DMS53 treated with DMSO at 0.1 percent for 48 hours (cell line): Measurements from ENCODE around the gene DPP6.

ENCODE experiments used
- DNase-seq: peaks from one replicate; lab custom pipeline; 2025; ENCODE audit not compliant: unreplicated experiment; lab: John Stamatoyannopoulos, UW

The DPP6 gene

DNA sequence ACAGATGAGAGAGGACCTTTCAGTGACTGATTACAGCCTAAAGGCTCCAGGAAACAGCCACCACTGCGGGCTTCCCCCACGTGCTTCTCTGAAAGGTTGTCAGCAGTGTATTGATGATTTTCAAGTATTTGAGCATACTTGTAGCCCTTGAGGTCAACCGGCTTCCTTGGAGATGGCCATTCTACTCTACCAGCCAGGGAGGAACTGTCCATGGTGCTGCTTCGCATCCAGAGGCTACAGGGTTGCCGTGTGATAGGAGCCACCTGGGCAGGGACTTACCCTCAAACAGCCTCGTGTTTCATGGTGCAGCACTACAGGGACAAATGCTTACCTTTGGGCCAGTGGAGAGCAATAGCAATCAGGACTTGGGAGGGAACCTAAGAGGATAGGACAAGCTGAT, 179.5 kb downstream of the DPP6 start:
- no peak for DNase-seq

DNA sequence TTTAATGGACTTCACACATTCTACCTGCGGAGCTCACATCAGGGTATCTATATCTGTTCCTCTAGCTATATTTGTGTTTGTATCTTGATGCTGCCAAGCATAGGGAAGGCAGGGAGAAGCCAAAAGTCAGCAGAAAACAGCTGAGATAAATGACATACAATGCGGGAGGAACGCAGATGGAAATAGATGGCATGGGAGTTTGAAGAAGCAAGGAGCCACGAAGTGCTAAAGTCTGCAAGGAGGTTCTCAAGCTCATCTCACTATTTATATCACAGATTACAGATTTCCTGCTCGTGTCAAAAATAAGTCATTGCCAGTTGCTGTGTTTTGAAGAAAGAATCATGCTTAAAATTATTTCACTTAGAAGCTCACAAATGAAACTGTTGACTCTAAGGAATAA, 180.5 kb downstream of the DPP6 start:
- no peak for DNase-seq

DNA sequence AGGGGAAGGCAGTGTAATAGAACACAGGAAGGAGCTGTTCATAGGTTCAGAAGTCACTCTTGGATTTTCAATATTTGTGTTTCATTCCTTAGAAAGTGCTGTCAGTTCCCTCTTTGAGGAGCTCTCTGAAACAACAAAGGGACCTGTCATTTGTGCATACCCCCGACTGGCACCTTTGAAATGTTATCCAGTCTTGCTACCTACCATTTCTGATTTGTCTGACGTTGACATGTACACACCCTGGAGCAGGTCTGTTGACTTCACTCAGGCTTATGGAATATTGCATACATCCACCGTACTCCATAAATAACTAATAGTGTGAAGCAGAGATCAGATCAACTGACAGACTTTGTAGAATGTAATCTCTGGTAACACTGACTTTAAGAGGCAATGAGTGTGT, 189.8 kb downstream of the DPP6 start:
- DNase-seq: no peak

DNA sequence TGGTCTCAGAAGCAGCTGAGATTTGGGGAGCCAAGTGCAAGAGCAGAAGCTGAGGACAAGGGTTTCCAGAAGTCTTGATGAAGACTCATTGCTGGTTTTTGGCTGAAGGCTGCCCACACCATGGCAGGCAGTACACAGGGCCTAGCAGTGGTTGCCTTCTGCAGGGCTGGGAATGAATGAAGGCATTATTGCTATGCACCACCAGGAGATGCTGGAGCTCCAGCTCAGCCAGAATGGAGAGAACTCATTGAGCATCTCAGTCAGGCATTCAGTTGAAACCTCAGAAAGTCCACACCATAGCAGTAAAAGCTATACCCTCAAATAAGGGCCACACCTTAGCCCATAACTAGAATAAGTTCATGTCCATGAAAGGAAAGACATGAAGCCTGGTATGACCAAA, 190.5 kb downstream of the DPP6 start:
- no peak for DNase-seq

DNA sequence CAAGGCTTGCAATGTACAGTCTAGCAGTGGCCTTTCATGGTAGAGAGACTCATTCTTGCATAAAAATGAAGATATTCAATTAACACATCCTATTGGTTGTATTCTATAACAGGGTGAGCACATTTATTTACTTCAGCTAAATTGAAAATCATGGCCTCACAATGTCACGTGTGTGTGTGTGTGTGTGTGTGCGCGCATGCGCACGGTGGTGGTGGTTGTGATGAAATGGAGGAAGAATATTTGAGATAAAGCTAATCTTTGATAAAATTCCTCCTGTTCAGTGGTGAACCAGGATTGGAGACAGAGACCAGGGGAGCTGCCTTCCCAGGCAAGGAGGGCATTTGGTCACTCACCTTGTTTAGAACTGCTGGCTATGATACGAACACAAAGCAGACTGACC, 199.8 kb downstream of the DPP6 start:
- DNase-seq: no peak

DNA sequence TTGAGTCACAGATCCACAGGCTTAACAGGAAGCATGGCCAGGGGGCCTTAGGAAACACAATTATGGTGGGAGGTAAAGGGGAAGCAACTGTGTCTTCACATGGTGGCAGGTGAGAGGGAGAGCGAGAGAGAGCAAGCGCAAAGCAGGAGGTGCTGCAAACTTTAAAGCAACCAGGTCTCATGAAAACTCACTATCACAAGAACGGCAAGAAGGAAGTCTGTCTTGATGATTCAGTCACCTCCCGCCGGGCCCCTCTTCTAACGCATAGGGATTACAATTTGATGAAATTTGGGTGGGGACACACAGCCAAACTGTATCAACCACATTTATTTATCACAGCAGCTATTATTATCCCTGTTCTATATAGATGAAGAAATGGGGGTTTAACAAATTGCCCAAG, 201.6 kb downstream of the DPP6 start:
- DNase-seq: no peak

DNA sequence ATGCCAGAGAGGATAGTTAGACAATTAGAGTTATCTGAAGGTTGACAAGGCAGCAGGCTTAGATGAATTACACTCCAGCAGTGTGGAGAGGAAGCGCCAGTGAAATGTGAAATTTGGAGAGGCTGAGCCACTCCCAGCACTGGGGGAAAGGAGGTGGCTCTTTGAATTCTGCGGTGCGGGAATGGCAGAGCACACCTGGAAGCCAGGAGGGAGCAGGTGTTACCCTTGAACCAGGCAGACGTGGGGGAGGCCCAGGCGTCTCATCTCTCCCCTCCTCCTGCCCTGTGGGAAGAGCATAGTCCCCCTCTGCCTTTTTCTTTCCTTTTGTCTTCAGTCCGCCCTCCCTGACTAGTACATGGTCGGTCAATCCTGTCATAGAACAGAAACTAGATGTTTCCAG, 203.1 kb downstream of the DPP6 start:
- no peak for DNase-seq

DNA sequence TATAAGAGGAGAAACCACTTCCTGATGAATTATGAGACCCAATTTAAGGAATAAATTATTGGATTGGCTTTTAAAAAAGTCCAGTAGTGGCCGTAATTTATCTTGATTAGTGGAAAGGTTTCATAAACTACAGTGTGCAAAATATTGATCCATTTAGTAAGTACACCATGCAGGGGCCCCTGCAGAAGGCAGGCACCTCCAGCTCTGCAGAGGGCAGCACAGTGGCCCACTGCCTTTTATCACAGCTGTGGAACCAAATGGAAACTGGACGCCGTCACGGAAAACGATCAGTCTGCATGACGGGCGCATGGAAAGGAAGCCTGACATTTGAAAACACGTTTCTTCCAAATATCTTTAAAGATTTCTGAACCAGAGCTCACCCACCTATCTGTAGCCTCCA, 204.0 kb downstream of the DPP6 start:
- no peak for DNase-seq

DNA sequence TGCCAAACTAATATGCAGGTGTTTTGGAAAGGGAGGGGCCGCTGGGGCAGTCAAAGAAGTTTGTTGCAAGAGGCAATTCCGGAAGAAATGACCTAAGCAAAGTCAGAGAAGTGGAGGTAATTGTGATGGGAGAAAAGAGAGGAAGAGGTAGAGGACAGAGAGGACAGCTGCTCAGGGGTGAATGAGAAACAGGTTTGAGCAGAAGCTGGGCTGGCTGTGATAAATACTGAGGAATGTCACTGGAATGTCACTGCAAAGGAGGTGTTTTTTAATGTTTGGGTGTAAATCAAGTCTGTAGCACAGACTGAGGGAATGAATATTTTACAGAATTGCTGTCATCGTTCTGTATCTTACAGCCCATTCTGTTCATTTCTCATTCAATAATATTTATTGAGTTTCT, 207.2 kb downstream of the DPP6 start:
- DNase-seq: no peak

DNA sequence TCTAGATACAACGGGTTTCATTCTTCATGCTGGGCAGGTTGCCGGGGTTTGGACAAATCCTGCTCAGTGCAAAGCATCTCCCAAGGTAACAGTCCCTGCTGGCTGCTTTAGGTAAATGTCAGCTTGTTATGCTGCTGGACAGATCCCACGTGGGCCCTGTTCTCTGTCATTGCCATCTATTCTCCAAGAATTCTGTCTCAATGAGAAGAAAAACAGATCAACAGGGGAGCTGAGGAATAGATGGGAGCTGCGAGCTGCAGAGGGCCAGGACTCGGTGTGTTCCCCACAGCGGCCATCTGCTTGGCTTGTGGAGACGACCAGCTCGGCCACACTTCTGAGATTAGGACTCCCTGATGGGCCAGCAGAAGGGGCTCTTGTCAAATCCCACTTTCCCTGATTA, 235.2 kb downstream of the DPP6 start:
- no peak for DNase-seq

DNA sequence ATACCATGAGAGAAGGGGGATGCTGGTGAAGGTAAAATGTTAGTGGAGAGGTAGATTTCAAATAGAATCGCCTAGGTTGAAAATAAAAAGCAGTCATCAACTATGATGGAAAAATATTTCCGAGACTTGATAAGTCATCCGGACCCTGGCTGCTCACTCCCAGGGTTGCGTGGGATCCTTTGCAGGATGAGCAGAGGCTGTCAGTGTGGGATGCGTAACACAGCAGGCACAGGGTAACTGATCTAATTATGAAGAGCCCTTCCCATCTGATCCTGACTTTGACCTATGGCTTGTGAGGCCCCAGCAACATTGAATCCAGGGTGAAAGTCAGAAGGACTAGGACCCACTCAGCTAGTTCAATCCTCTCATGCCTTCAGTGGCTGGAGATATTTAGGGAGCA, 236.9 kb downstream of the DPP6 start:
- DNase-seq: no peak

DNA sequence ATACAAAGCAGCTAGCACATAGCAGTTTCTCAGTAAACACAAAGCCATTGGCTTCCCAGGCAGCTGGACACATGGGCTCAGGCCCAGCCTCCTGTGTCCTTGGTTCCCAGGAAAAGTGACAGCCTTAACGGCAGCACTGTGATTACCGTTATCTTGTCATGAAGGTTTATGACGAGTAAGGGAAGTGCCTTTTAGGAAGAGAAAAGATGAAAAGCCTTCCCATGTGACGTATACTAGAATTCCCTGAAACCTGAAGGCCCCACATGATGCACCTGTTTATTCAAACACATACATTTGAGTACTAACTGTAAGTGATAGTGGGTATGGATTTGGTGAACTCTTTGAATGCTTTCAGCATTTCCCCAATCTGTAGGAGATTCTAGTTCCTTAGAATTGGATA, 244.2 kb downstream of the DPP6 start:
- no peak for DNase-seq

DNA sequence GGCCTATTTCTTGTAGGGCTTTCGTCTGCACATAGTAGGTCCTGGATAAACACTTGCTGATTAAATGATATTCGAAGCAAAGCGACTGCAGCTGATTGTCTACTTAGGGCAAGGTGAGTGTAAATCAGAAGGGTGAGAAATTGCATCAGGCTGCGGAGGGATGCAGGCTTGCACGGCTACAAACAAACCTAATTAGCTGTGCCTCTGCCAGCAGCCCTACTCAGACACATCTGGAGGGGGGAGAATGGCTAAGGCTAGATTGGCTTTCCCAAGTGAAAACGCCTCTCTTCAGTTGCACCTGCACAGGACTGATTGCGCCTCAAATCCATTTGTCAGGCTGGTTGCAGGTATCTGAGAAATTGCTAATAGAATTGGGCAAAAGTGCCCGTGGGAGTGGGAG, 247.5 kb downstream of the DPP6 start:
- no peak for DNase-seq

DNA sequence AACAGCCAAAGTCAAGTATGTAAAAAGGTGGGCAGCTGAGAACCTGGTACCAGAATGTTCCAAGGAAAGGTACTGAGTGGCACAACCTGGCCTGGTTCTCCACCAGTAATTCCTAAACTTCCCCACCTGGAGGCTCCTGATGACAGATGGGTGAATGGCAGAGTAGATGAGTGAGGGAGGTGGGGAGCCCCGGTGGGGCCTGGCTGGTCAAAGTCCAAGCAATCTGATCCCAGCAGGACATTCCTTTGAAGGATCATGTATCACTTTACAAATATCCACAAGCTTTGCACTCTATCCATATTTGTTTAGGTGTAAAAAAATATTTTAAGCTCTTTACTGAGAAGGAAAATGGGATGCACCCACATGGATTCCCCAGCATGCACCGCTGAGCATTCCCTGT, 250.2 kb downstream of the DPP6 start:
- no peak for DNase-seq

DNA sequence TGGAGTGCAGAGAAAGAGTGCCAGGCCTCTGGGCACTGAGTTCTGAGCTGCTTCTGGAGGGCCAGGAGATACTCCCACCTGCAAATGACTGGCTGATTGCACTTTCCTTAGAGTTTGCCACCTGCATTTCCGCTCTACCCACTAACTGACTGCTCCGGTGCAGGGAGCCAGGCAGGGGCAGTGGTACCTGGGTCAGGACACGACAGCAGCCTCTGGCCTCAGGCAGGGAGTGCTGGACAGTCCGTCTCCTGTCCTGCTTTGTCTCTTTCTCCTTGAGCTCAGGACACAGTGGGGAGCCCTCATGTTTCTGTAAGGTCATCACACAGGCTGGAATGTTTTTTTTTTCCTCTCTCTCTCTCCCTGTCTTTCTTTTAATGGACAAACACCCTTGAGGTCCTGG, 252.0 kb downstream of the DPP6 start:
- no peak for DNase-seq

DNA sequence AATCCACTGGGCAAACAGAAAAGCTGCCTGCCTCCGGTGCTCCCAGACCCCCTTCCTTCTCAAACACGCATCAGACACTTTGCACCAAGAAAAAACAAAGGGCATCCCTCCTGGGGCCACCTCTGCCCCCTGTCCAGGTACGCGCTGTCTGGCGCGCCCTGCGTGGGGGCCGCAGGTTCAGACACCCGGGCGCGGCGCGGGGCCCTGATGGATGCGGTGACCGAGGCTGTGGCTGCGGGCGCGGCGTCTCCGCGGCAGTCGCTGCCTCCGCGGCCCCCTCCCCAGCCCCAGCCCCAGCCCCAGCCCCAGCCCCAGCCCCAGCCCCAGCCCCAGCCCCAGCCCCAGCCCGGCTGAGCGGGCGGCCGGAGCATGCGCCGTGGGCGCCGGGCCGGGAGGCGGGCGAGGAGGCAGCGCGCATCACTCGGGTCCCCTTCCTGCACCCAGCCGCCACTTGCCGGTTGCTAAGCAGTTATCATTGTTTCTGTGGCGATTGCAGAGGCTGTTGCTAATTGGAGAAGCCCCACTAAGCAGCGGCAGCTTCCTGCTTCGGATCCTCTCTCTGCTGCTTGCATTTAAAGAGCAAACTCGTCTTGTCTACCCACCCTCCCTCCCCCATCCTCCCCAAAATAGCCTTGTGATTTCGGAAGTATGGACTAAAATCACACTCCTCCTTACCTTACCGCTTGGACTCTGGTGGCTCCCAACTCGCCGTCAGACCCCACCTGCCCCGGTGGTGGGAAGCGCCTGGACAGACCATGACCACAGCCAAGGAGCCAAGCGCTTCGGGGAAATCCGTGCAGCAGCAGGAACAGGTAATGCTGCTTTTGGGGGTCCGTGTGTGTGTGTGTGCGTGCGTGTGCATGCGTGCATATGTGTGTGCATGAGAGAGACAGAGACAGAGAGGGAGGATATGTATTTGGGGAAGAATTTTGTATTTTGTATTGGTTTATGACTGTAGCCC, 252.8 kb downstream of the DPP6 start:
- DNase-seq: no peak

DNA sequence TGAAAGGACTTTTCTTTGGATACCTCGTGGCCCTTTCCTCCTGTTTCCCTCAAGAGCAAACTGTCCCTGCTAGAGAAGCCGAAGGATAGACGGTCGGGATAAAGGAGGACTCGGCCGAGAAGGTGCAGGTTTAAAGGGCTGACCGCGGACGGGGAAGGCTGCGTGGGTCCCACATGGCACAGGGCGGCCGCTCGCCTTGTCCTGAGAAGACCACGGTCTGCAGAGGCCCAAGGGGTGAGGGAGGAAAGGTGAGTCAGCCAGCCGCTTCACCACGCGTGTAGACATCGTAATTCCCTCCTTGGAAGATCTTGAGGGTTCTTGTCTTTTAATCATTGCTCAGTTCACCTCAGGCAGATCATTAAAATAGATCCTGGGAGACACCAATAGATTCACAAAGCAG, 253.8 kb downstream of the DPP6 start:
- DNase-seq: no peak

DNA sequence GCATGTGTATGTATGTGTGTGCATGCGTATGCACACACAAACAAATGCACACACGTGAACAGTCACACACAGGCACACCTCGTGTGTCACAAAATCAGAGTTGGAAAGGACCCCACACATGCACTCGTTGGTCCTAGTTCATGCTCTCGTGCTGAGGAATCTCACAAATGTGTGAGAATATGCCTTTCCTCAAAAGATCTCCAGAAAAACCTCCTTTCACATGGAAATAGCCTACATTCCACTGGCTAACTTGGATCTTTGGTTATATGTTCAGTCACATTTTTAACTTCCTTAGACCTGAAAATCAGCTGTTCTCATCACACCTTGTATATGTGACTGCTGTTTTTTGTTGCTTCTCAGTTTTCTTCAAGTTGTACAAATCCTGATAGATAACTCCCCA, 256.7 kb downstream of the DPP6 start:
- DNase-seq: no peak

DNA sequence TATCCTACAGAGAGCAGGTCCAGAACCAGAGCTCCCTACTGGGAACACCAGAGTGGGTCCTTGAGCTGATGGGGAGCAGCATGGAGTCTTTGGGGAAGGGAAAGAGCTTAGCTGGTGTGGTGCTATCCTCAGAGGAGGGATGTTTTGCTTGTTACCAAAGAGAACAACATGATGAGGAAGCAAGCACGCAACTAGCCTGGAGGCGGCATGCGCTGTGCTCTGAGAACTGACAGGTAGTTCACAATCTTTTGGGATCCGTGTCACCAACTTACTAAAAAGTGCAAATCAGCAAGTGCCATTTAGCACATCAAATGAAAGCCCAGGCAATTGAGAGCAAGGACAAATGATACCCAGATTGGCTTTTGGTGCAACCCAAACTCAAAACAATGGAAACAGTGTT, 257.9 kb downstream of the DPP6 start:
- DNase-seq: no peak

DNA sequence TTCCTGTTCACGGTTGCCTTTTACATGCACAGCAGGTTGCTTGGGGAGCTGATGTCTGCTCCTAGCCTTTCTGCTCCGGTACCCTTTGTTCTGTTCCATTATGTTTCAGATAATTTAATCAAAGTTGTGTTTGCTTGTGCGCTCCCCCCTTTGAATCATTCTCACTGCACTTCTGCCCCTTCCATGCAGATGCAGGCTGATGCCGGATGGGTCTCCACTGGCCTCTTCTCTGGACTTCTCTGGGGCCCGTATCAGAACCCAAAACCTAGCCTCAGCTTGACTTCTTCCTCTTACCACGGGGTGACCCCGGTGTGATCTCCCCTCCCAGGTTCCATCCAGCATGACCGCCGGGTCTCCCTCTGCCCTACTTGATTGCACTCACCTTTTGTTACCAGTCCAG, 272.0 kb downstream of the DPP6 start:
- no peak for DNase-seq

DNA sequence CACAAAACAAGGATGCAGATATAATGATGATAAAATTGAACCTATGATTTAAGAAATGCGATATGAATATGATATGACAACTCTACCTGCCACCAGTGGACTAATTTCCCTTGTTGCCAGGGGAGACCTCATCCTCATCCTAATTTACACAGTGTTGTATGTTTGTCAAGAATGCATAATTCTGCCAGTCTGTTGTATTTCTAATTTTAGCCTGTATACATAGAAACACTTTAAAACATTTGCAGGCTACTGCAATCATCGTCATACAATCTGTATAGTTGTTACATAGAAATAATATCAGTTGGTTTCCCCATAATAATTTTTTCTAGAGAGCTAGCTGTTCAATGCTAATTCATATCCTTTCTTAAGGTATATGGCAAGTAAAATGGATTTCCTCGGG, 274.2 kb downstream of the DPP6 start:
- DNase-seq: no peak

DNA sequence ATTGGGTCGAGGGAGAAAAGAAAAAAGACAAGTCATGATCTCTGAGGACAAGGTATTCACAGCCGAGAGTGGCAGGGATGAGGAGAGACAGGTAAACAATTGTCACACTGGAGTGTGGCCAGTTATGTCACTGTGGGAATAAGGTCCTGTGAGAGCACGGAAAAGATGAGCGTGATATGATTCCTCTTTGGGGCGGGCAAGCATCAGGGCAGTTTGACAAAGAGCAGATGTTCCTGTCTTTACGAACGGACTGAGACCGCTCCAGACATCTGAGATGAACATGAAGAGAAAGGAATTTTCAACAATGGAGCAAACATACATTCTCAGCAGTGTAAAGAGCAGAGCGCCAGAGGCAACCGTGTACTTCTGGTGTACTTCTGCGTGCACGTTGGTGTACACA, 278.1 kb downstream of the DPP6 start:
- DNase-seq: no peak
